SK-N-SH treated with all-trans-retinoic acid at 6 μM for 48 hours (cell line): ENCODE results near the gene RGS6.

Experiments
- ATAC-seq: fragments of 200-7000 bp; cut with Tn5 transposase; 3 replicates; pipeline ENCODE4 v1.9.1; 2020; ENCODE audit warnings: mild to moderate bottlenecking, moderate library complexity
- BACH2 ChIP-seq: fragments of 250-450 bp; sonication (Bioruptor Pico); IDR thresholded peaks from 2 replicates; pipeline ENCODE4 v1.9.0; 2021; ENCODE audit warnings: mild to moderate bottlenecking, borderline replicate concordance
- CSRNP3 ChIP-seq: fragments of 250-450 bp; sonication (Bioruptor Pico); IDR thresholded peaks from 2 replicates; pipeline ENCODE4 v1.5.1; 2021; ENCODE audit warnings: mild to moderate bottlenecking, moderate library complexity
- ESRRG ChIP-seq: fragments of 250-450 bp; sonication (Bioruptor Pico); IDR thresholded peaks from 2 replicates; pipeline ENCODE4 v1.6.1; 2021; ENCODE audit warnings: mild to moderate bottlenecking
- GLIS3 ChIP-seq: fragments of 250-450 bp; sonication (Bioruptor Pico); IDR thresholded peaks from 2 replicates; pipeline ENCODE4 v1.5.0; 2020; ENCODE audit warnings: mild to moderate bottlenecking, moderate library complexity
- ISL1 ChIP-seq: fragments of 250-450 bp; sonication (Bioruptor Pico); IDR thresholded peaks from 2 replicates; pipeline ENCODE4 v2.1.2; 2022; ENCODE audit warnings: mild to moderate bottlenecking, moderate library complexity
- OSR1 ChIP-seq: fragments of 250-450 bp; sonication (Bioruptor Pico); IDR thresholded peaks from 2 replicates; pipeline ENCODE4 v1.8.0; 2022; ENCODE audit warnings: moderate library complexity, mild to moderate bottlenecking, inconsistent platforms
- POU6F1 ChIP-seq: fragments of 250-450 bp; sonication (Bioruptor Pico); IDR thresholded peaks from 2 replicates; pipeline ENCODE4 v1.8.0; 2021; ENCODE audit warnings: low read depth, mild to moderate bottlenecking, moderate library complexity, borderline replicate concordance
- PPARA ChIP-seq: fragments of 250-450 bp; sonication (Bioruptor Pico); IDR thresholded peaks from 2 replicates; pipeline ENCODE4 v1.5.0; 2020; ENCODE audit warnings: mild to moderate bottlenecking, borderline replicate concordance
- RARB ChIP-seq: fragments of 250-450 bp; sonication (Bioruptor Pico); IDR thresholded peaks from 2 replicates; pipeline ENCODE4 v1.8.0; 2021; ENCODE audit warnings: mild to moderate bottlenecking, moderate library complexity
- TCF4 ChIP-seq: fragments of 250-450 bp; sonication (Bioruptor Pico); IDR thresholded peaks from 2 replicates; pipeline ENCODE4 v1.8.0; 2021; ENCODE audit warnings: mild to moderate bottlenecking, moderate library complexity, borderline replicate concordance
- TOX ChIP-seq: fragments of 250-450 bp; sonication (Bioruptor Pico); IDR thresholded peaks from 2 replicates; pipeline ENCODE4 v1.8.0; 2021; ENCODE audit warnings: mild to moderate bottlenecking, moderate library complexity, borderline replicate concordance
- ZC3H10 ChIP-seq: fragments of 250-450 bp; sonication (Bioruptor Pico); IDR thresholded peaks from 2 replicates; pipeline ENCODE4 v1.5.1; 2021; ENCODE audit warnings: mild to moderate bottlenecking, moderate library complexity
- ZFP3 ChIP-seq: fragments of 250-450 bp; sonication (Bioruptor Pico); IDR thresholded peaks from 2 replicates; pipeline ENCODE4 v1.5.0; 2020; ENCODE audit warnings: mild to moderate bottlenecking, moderate library complexity
- ZFP30 ChIP-seq: fragments of 450-650 bp; formaldehyde crosslinking; IDR thresholded peaks from 2 replicates; pipeline ENCODE4 v1.5.0; 2022; ENCODE audit warnings: mild to moderate bottlenecking, moderate library complexity
- ZNF565 ChIP-seq: fragments of 450-650 bp; formaldehyde crosslinking; conservative IDR thresholded peaks from 2 replicates; pipeline ENCODE4 v1.5.0; 2020; ENCODE audit warnings: low read depth, mild to moderate bottlenecking, moderate library complexity
- ZNF70 ChIP-seq: fragments of 450-650 bp; formaldehyde crosslinking; IDR thresholded peaks from 2 replicates; pipeline ENCODE4 v1.5.0; 2020; ENCODE audit warnings: mild to moderate bottlenecking, moderate library complexity
- ZNF8 ChIP-seq: fragments of 450-650 bp; formaldehyde crosslinking; IDR thresholded peaks from 2 replicates; pipeline ENCODE4 v1.5.0; 2020; ENCODE audit warnings: mild to moderate bottlenecking, moderate library complexity
- TF ChIP-seq, protein P1 (sequence below): fragments of 250-450 bp; sonication (Bioruptor Pico); IDR thresholded peaks from 2 replicates; pipeline ENCODE4 v1.5.1; 2020; ENCODE audit warnings: low read depth, mild to moderate bottlenecking, moderate library complexity
- TF ChIP-seq, protein P2 (sequence below): fragments of 250-450 bp; sonication (Bioruptor Pico); IDR thresholded peaks from 2 replicates; pipeline ENCODE4 v1.8.0; 2020; ENCODE audit warnings: mild to moderate bottlenecking, moderate library complexity, borderline replicate concordance

The RGS6 gene

DNA sequence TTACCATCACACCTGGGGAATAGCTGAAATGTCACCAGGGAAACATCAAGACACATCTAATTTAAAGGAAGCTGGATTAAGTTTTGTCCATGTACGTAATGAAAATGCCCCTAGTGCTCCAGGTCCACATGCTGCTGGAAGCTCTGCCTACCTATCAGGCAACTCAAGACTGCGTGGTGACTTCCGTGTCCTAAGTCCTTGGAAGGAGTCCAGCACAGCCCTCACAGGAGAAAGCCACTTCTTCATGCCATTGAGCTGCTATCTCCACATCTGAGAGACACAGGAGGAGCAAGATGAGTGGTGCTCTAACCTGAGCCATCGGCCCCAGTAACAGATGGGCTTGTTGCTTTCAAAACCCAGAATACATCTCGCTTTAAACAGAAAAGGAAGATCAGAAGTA, 645.3 kb downstream of the RGS6 start:
- no peak for TF ChIP-seq ESRRG (CRISPR knock-in tag)
- TF ChIP-seq, protein P1, sequence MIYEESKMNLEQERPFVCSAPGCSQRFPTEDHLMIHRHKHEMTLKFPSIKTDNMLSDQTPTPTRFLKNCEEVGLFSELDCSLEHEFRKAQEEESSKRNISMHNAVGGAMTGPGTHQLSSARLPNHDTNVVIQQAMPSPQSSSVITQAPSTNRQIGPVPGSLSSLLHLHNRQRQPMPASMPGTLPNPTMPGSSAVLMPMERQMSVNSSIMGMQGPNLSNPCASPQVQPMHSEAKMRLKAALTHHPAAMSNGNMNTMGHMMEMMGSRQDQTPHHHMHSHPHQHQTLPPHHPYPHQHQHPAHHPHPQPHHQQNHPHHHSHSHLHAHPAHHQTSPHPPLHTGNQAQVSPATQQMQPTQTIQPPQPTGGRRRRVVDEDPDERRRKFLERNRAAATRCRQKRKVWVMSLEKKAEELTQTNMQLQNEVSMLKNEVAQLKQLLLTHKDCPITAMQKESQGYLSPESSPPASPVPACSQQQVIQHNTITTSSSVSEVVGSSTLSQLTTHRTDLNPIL (CRISPR knock-in tag) = no peak
- no peak for ATAC-seq

DNA sequence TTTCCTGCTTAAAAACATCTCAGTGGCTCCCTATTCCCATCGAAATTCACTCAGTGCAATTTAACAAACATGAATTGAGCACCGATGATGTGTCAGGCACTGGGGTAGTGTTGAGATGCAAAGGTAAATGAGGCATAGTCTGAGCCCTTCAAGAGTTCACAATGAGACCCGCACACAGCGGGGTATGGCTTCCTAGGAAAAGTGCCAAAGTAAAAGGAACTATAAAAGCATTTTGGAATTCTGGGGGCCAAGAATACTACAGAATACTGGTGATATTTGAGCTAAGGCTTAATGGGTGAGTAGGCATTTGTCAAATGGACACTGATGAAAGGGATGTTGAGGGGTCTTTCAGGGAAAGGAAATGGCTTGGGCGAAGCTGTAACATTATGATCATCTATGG, 646.3 kb downstream of the RGS6 start:
- ATAC-seq = no peak

GRCh38 chr14:72582582-72582981, 650.4 kb downstream of the RGS6 start:
- TF ChIP-seq TCF4 (CRISPR knock-in tag) = no peak
- no peak for TF ChIP-seq ZFP30 (CRISPR knock-in tag)
- TF ChIP-seq ZFP3 (CRISPR knock-in tag) = no peak
- TF ChIP-seq POU6F1 (CRISPR knock-in tag) = no peak
- TF ChIP-seq, protein P1 (CRISPR knock-in tag) = no peak
- ATAC-seq = no peak

More for the DNA sequence above, 646.3 kb downstream of the RGS6 start:
- TF ChIP-seq GLIS3 (CRISPR knock-in tag) (no peak), CSRNP3 (CRISPR knock-in tag) (no peak), ZNF70 (CRISPR knock-in tag) (no peak), TOX (CRISPR knock-in tag) (no peak), POU6F1 (CRISPR knock-in tag) (no peak), ZNF8 (CRISPR knock-in tag) (no peak), ISL1 (CRISPR knock-in tag) (no peak), BACH2 (CRISPR knock-in tag) (no peak), PPARA (CRISPR knock-in tag) (no peak), ZNF565 (CRISPR knock-in tag) (no peak), ZC3H10 (CRISPR knock-in tag) (no peak), TCF4 (CRISPR knock-in tag) (no peak), OSR1 (CRISPR knock-in tag) (no peak), ESRRG (CRISPR knock-in tag) (no peak), RARB (CRISPR knock-in tag) (no peak), ZFP3 (CRISPR knock-in tag) (no peak), ZFP30 (CRISPR knock-in tag) (no peak)
- TF ChIP-seq, protein P2, sequence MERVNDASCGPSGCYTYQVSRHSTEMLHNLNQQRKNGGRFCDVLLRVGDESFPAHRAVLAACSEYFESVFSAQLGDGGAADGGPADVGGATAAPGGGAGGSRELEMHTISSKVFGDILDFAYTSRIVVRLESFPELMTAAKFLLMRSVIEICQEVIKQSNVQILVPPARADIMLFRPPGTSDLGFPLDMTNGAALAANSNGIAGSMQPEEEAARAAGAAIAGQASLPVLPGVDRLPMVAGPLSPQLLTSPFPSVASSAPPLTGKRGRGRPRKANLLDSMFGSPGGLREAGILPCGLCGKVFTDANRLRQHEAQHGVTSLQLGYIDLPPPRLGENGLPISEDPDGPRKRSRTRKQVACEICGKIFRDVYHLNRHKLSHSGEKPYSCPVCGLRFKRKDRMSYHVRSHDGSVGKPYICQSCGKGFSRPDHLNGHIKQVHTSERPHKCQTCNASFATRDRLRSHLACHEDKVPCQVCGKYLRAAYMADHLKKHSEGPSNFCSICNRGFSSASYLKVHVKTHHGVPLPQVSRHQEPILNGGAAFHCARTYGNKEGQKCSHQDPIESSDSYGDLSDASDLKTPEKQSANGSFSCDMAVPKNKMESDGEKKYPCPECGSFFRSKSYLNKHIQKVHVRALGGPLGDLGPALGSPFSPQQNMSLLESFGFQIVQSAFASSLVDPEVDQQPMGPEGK (CRISPR knock-in tag) = no peak
- TF ChIP-seq, protein P1 (CRISPR knock-in tag) = no peak
- TF ChIP-seq, all 23 proteins: peak for 0
